COLO829 (cell line): ENCODE data around the gene HDGFL3.

Source experiments
- DNase-seq: peaks from one replicate; pipeline ENCODE4 v3.0.0; 2012; ENCODE audit warnings: low spot score

The HDGFL3 gene

DNA sequence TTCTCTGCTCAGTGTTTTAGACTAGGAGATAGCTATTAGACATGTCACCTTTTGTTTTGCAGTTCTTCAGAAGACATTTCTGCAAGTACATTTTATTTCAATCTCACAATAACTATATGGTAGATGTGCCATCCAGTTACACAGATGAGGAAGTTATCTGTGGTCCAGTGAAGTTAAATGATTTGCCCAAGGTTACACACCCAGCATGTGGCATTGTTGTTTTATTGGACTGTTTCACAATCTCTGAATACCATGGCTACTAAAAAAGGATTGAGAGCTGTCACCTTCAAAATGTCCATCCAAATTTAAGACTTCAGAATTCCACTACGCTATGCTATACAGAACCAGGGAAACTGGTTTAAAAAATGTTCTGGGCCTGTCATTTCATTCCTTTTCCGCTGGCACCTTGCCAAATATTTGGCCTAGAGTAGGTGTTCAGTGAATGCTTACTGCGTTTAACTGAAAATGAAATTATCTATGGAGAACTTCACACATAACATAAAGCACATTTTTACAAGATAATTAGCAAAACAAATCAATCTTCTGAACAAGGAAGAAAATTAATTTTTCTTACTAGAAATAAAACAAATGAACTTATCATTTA, 80.0 kb downstream of the HDGFL3 start:
- no peak for DNase-seq

DNA sequence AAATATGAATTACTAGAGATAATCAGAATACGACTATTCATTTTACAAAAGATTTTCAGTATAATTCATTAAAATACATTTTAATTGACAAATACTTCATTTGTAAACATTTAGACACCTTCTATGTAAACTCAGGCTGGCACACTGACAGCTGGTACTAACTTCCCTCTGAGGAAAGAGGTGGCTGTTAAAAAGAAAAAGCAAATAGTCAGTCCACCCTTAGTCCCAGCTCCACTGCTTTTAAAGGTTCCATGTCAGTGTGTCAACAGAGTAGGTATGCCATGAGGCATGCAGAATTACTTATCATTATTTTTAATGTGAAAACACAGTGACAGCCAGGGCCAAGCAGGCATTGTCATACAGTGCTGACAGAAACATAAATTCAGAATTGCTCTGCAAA, 84.1 kb downstream of the HDGFL3 start:
- no peak for DNase-seq

DNA sequence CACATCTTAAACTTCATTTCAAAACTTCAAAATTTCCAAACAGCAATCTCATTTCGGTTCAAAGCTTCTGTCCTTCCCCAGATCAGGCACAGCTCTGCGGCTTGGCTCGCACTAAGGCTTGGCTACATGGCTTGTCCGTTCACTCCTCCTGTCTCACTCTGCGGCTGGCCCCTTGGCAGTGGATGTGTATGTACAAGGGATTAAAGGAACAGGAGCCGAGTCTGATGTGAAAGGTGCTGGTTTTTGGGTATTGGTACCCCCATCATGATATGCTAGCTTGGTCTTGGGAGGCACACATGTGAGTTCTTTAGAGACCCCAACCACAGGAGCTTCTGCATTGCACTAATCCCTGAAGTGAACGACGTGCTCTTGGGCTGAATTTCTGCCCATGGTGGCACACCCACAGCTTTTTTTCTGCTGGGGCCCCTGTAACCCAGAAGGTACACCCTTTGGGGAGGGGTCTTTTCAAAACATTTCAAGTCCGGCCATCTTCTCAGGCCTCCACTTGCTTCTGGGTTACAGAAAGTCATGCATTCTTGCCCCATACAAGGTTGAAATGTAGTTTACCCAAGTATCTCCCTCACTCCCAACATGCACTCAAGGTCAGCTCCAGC, 87.5 kb downstream of the HDGFL3 start:
- no peak for DNase-seq

DNA sequence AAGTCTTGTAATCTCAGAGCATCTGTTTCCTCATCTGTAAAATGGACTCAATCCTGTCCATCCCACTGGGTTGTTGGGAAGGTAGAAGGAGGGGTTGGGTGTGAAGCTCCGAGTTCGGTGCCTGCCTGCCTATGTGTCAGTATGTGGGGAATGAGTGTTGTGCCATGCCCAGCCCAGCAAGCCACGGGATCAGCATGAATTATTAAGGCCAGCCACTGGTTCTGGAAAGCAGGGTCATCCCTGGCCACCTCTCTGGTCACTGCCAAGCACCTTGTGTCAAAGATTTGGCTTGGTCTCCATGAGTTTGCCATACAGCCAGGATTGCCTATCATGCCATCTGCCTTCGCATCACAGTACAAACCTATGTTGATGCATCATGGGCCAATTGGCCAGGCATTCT, 88.7 kb downstream of the HDGFL3 start:
- no peak for DNase-seq

DNA sequence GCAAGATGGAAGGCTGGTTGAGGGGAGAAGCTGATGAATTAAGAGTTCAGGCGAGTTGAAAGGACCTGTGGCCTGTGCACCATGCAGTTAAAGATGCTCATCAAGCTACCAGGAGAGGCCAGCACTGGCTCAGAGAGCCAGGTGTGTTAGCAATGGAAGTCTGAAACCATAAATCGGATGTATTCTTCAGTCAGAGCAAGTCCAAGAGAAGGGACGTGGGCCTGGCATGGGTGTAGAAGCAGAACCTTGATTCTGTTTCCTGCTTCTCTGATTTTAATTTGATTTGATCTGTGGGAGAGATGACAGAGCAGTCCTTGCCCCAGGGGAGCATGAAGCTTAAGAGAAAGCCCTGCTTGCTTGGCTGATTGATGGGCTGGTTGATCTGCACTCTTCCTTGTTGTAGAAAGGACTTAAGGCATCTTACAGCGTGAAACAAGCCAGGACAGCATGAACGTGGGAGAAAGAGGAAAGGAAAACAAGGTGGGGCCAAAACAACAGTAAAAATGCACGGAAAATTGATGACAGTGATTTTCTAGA, 89.3 kb downstream of the HDGFL3 start:
- DNase-seq, result no peak

DNA sequence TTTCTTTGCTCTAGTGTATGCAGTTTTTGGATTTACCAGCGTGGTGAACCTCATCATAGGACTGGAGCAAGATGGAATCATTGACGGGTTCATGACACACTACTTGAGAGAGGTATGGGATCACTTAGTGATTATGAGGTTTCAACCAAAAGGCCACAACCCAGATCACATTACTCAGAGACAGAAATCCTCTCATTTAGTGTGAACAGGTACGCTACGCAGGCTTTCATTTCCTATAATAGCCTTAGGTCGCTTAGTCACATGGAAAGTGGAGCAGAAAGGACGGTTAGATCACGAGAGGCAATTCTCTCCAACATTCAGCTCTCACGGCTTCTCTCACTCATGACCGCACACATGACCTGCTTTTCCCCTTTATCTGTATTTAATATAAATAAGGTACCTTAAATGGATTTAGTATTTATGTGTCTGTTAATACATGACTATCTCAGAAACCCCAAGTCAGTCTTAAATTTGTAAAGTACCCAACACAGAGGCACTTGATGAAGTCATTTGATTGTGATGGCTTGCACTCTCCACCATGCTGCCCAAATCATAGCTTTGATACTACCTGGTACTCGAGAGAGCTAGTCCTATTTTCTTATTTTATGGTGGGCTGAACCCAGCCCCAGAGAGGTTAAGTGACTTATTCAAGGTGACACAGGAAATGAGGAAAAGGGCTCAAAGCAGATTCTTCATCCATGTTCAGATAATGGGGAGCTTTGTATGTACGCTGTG, 91.6 kb downstream of the HDGFL3 start:
- no peak for DNase-seq

DNA sequence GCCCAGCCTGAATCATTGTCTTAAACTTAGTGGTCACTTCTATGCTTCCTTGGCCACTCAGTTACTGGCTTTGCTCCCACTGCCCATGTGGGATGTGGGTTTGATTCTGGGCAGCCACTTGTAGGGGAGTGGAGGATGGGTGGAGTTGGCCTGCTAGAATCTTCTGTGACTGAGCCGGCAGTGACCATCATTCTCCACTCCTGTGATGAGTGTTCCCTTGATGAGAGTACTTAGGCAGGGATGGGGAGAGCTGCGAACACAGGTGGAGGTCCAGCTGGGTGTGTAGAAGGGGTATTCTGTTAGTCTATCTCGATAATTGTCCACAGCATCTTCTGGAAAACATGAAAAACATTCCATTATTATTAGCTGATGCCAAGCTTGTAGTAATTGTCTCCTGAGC, 92.2 kb downstream of the HDGFL3 start:
- no peak for DNase-seq

DNA sequence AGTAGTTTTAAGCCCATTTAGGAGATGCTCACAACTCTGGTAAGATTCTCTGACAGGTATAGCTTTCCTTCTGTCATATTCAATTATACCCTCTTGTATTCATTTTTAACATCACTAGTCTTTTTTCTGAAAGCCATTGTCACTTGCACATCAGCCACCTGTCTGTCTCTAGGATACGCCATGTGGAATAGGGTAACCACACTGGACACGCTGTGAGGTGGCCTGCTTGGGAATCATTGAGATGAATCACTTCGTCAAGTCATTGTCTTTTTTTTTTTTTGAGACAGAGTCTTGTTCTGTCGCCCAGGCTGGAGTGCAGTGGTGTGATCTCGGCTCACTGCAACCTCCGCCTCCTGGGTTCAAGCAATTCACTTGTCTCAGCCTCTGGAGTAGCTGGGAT, 92.8 kb downstream of the HDGFL3 start:
- DNase-seq, result no peak

DNA sequence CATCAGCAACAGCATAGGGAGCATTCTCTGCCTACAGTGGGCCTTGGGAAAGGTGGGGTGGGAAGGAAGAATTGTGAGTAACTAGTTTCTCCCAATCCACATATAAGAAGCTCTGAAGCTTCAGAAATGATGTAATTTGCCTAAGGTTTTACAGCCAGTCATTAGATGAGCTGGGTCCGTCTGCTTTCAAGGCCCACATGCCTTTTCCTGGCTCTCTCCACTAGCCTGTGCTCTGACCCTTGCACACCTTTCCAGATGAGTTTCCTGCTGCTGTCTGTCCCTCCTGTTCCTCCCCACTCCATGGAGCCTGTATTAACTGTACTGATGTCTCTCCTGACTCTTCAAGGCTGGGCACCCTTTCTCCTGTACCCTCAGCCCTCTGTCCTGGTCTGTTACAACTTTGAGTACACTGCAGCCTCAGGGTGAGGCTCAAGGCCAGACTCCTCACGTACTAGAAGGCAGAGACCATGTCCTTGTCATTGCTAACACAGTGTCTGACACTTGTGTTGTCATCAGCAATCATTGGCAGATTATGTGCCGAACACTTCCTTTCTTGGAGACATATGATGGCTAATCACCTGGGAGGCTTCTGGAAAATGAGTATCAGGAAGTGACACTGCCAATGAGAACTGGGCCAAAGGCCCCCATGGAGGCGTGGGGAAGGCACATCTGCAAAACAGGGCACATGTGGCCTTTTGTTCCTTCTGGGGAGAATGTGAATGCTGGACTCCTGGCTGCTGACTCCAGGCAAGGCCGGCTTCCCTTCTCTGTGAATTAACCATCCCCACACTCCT, 93.5 kb downstream of the HDGFL3 start:
- no peak for DNase-seq

DNA sequence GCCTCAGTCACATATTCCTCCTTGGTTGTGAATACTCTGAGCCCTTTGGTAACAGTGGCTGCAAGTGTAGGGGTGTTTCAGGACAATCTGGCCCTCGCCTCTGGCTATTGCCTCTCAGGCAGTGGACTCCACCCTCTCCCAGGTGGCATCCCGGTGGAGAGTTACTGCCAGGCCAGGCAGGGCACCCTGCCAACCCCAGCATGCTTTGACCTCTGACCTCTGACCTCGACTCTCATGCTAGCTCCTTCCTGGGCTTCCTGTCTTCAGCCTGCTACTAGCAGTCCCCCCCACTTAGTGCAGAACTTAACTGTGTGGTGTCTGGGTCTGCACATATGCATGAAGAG, 94.7 kb downstream of the HDGFL3 start:
- DNase-seq, result no peak

DNA sequence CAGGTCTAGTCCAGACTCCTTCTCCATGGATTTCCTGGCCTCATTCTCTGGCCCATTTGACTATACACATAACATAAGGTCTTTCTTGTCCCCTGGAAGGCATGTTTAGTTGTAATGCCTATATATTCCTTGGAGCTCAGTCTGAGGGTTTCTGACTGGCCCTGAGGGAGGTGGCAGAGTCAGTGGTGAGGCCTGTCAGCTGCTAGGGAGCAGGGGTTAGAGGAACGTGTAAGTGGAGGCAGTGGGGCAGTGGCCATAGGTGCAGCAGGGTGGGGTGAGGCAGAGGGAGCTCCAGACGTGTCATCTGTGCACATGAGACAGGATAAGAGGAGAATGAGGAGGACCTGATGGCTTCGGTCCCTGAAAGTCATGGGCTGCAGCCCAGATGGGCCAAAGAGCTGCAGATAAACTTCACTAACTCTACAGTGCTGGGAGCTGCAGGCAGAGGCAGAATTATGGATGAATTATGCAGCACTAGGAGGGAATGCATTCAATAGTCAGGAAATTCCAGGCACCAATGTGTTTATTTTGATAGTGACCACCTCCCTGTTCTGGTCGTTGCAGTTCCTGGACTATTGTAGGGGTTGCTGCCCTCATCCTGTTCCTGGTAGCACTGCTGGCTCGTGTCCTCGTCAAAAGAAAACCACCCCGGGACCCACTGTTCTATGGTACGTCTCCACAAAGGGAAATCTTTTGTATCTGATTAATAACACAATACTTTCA, 95.2 kb downstream of the HDGFL3 start:
- DNase-seq, result no peak

DNA sequence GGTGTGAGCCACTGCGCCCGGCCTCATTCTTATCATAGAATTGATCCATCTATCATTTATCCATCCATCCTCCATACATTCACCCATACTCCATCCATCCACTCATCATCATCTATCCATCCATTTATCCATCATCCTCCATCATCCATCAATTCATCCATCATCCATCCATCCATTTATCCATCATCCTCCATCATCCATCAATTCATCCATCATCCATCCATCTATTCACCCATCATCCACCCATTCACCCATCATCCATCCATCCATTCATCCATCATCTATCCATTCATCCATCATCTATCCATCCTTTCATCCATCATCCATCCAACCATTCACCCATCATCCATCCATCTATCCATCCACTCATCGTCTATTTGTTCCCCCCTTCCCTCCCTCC, 96.5 kb downstream of the HDGFL3 start:
- no peak for DNase-seq

DNA sequence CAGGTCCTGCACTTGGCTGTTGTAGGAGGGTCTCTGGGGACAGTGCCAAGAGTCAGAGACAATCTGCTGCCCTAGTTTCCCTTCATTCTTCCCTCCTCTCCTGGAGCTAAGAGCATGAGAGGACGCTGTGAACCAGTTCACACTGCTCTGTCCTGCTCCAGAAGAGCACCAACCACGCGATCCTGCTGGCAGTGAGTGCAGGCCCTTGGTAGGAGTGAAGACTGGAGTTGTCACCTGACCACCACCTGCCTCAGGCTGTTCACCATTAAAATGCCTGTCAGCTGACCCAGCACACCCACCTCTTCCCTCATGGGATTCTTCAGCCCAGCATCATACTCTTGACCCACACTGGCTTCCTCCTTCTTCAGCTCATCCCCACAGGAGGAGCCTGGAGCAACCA, 97.2 kb downstream of the HDGFL3 start:
- DNase-seq, result no peak

DNA sequence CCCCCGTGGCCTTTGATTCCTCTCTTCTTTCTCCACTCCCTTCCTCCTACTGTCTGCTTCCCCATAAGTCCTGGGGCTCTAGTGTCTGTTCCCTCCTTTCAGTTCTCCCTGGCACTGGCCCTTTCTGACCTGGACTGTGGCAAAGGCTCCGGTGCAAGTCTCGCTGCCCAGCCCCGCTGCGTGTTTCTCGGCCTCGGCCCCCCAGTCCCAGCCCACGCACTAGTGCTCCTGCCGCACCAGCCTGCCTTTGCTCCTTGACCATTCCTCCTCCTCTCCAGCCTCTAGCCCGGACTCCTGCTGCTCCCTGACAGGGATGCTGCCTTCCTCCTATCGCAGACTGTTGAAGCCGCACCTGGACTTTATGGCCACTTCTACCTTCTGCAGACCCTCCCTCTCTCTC, 98.1 kb downstream of the HDGFL3 start:
- no peak for DNase-seq

DNA sequence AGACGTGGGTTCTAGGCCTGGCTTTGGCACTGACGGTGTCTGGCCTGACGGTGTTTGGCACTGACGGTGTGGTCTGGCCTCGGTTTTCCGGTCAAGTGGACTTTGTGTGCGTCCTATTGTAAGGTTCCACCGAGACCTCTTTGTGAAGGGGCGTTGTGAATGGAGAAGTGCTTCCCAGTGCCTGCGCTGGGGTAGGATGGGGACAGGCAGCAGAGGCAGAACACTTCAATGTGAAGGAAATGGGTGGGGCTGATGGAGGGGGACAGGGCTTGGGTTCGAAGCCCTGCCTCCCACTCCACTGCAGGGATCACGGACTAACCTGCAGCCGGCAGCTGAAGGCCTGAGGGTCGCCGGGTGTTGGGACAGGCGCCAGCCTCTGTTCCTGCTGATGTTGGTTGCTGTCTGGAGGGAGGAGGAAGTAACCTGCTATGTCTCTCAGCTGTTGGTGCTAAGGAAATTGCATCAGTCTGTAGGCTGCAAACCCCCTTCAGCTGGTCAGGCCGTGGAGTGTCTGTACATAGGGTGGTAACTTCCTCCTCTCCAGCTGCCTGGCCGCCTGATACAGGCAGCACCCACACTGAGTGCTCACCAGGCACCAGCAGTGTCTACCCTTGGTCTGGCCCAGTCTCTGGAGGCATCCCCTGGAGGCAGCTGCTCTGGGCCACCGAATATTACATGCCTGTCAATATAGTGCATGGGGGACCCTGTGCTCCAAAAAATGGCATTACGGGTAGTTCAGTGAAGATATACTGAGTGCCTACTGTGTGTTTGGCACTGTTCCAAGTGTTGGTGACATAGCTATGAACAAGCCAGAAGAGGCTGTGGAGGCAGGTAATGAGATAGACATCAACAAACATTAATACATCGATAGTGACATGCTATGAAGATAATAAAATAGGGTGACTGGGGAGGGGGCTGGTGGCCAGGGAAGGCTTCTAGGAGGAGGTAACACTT, 99.1 kb downstream of the HDGFL3 start:
- no peak for DNase-seq

DNA sequence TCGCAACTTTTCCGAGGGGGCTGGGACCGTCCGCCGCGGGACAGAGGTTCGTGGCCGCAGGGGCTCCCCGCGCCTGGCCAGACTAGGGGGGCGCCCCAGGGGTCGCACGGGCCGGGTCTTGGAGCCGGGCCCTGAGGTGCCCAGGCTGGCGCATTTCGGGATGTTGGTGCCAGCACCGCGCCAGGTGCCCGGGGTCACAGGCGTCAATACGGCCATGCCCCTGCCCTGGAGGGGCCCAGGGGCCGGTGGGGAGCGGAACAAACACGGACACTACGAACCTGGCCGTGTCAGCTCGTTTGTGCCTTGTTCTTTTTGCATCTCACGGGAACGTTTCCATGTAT, 99.8 kb downstream of the HDGFL3 start:
- no peak for DNase-seq

DNA sequence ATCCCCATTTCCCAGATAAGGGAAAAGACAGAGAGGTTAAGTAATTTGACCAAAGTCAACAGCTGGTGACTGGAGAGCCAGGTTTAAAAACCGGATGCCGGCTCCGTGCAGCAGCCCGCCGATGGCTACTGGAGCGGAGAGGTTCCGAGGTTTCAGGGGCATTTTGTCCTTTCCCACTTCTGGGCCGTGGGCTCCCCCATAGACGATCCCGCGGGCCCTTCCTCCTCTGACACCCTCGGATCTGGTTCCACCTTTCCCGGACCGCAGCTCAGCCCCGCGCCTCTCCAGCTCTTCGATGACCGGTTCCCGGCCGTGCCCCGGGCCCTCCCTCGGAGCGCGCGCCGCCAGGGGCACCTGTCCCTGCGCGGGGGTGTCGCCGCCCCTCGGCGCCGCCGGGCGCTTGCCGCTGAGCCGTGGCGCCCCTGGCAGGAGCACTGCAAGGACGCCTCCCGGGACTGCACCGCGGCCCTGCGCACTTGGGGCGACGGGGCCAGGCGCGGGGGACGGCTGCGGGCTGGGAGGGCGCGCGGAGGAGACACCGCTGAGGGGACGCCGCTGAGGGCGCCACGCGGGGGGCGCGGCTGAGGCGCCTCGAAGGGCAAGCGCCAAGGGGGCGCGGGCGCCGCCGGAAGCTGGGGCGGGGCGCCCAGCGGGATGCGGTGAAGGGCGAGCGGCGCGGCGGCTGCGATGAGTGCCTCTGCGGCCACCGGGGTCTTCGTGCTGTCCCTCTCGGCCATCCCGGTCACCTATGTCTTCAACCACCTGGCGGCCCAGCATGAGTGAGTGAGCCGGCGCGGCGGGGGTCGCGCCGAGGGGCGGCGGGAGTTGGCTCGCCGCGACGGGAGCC, 100.4 kb downstream of the HDGFL3 start, which contains the start of gene TM6SF1:
Gene TM6SF1 (plus strand): TSS at position 652 of the 847 bp plus-strand sequence. CDS start 36 bp downstream, at position 688.
- DNase-seq, result no peak

DNA sequence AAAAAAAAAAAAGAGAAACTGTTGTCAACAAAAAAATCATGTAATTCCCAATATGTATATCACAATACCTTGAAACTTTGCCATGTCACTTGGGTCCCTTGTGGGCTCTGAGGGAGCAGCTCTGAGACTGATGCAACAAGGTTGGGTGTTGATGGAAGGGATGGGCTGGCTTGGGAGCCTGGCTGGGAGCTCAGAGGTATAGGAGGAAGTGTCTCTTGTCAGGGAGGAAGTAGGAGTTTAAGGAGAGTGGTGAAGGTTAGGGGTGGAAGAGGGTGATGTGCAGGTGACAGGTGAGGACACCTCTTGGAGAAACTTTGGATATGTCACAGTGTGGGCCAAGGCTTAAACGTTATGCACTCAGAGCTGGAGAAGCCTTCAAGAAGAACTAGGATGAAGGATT, 102.2 kb downstream of the HDGFL3 start:
- DNase-seq, result no peak

DNA sequence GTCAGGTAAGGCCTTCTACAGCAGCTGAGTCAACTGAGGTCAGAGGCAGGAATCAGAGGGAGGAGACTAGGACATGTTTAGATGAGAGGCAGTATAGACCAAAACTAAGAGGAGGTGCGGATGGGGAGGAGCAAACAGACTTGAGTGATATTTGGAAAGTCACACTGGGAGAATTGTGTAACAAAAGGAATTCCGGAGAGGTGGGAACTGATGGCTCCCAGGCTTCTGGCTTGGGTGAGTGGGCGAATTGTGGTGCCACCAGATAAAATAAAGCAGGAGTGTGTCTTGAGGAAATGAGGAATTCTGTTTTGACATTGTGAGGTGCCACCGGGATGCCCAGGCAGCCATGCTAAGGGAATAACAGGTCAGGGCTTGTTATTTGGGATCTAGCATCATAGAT, 103.5 kb downstream of the HDGFL3 start:
- no peak for DNase-seq

DNA sequence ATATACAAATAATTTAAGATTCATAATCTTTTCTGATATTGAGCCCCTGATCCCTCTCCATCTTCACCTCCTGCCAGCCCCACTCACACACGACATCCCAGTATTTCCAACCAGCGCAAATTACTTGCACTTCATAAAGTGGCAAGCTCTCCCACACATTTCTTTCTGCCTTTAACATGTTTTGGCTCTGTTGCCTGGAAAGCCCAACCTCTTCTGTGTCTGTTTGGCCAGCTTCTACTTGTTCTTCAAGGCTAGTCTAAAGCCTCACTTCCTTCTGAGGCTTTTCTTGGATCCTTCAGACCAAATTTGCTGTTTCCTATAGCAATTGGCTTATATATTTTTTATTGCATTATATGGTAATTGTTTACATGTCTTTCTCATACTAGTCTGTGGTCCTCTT, 105.3 kb downstream of the HDGFL3 start:
- no peak for DNase-seq
